Psoas muscle (tissue), 8 donors: ENCODE measurements around the gene GAPVD1. TPM values are rescaled to one million over a fixed set of nuclear protein-coding genes. Genes with fewer than 3 reads are reported as not detected.

Experiments
- ATAC-seq, 4 donors: fragments of 200-7000 bp; cut with Tn5 transposase; one replicate each; pipeline ENCODE4 v1.9.1; 2020; ENCODE audit warnings: moderate library complexity in 3 of 4, mild to moderate bottlenecking in 2 of 4
- DNase-seq, 2 donors: peaks; one replicate each; pipeline ENCODE4 v3.0.0-alpha.2; 2020
- H3K27ac ChIP-seq: fragments of 200-600 bp; one replicate; pipeline ENCODE4 v1.8.0; 2022
- H3K27me3 ChIP-seq, 3 donors: fragments of 200-600 bp in 1 of 3; one replicate each; pipeline versions ENCODE4 v1.6.1 to v1.8.0; 2013 to 2022; ENCODE audit warnings: low read length in 2 of 3, mild to moderate bottlenecking in 2 of 3, moderate library complexity in 1 of 3; ENCODE audit not compliant: insufficient read depth in 3 of 3
- H3K36me3 ChIP-seq, 2 donors: fragments of 200-600 bp in 1 of 2; one replicate each; pipeline versions ENCODE4 v1.6.1 to v1.8.0; 2013 to 2022; ENCODE audit warnings: low read depth in 1 of 2, mild to moderate bottlenecking in 1 of 2, moderate library complexity in 1 of 2; ENCODE audit not compliant: insufficient read depth in 1 of 2
- H3K4me1 ChIP-seq: fragments of 200-600 bp; one replicate; pipeline ENCODE4 v1.8.0; 2022
- H3K4me3 ChIP-seq: fragments of 200-600 bp; one replicate; pipeline ENCODE4 v1.8.0; 2022; ENCODE audit warnings: mild to moderate bottlenecking
- H3K9me3 ChIP-seq: fragments of 200-600 bp; one replicate; pipeline ENCODE4 v1.8.0; 2022
- WGBS, 3 donors: extraction: QIAGEN DNeasy Blood & Tissue Kit; methylation state at CpG; one replicate each; pipeline versions ENCODE4 v1.1.6 to v1.1.7; 2013; 5-methylcytosine and 5-hydroxymethylcytosine counted together
- intact Hi-C, 2 donors: fragments of 100-400 bp; cut with DNase I; formaldehyde crosslinking; loops; one replicate each; pipeline versions ENCODE4 v1.11.0 to v1.14.2; 2022
- polyA plus RNA-seq, 3 donors: library from polyadenylated mRNA; stranded (reverse); fragments of 200-250 nt; gene quantifications; one replicate each; pipeline ENCODE4 v1.2.3, GENCODE V29; 2013
- total RNA-seq, 4 donors: library from RNA; stranded (reverse); fragmentation: NEBNext Ultra II Directional in 2 of 4; extraction: Animal tissue kit (Norgen Biotek cat#: 25700) in 2 of 4; gene quantifications; one replicate each; pipeline versions ENCODE4 v1.2.1 to v1.2.4, GENCODE V29; 2021 to 2023
- TF ChIP-seq, protein P1 (sequence below): fragments of 200-600 bp; IDR thresholded peaks from one replicate; pipeline ENCODE4 v1.8.0; 2022; ENCODE audit warnings: antibody characterized with exemption
- donor health status: healthy with polysubstance abuse.
- donor health status: DM: no; HTN: no; CAD: no; lungs with moderate emphysema.
- donor health status: Bipolar disorder and iron deficiency.
- donor health status: healthy.
- donor health status: DM: yes; HTN: yes; CAD: no.
- donor health status: DM: no; HTN: no; CAD: no.
- donor health status: DM: no; HTN: no; CAD: no.
- donor health status: DM: yes; HTN: yes; CAD: no.

GAPVD1 gene
- total and polyA plus RNA-seq, 7 donors, result 9.7 to 49.3 (median 33.0) TPM

- Histone ChIP-seq H3K36me3 (peaks cover 2 to 32% of the 10 kb centered on the region in 2 donors), H3K27ac (peak overlapping the region; percentile 99), H3K27me3 (no peaks in the 10 kb centered on the region), H3K4me3 (peak overlapping the region; percentile 95), H3K9me3 (no peaks in the 10 kb centered on the region), H3K4me1 (peaks cover 36% of the 10 kb centered on the region)
- DNase-seq, result peak; percentile 40 to 65
- peak in 3 of 4 donors; percentile 11 to 39 (median 11) for ATAC-seq
- TF ChIP-seq, protein P1, sequence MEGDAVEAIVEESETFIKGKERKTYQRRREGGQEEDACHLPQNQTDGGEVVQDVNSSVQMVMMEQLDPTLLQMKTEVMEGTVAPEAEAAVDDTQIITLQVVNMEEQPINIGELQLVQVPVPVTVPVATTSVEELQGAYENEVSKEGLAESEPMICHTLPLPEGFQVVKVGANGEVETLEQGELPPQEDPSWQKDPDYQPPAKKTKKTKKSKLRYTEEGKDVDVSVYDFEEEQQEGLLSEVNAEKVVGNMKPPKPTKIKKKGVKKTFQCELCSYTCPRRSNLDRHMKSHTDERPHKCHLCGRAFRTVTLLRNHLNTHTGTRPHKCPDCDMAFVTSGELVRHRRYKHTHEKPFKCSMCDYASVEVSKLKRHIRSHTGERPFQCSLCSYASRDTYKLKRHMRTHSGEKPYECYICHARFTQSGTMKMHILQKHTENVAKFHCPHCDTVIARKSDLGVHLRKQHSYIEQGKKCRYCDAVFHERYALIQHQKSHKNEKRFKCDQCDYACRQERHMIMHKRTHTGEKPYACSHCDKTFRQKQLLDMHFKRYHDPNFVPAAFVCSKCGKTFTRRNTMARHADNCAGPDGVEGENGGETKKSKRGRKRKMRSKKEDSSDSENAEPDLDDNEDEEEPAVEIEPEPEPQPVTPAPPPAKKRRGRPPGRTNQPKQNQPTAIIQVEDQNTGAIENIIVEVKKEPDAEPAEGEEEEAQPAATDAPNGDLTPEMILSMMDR, result no peak
- intact Hi-C loops, result loop anchor here in 1 of 2 donors (2.0 to 5.0 kb wide), 3 partner anchors 17 to 305 kb away; partner anchors contain the start of gene RABEPK
- 23 to 26% (median 25%) methylated on average over 27 of the region's 27 CpGs for WGBS, 3 donors
Observed at GRCh38 chr9:125241863-125242739, 19.5 kb upstream of the GAPVD1 start.

GRCh38 chr9:125243792-125244260, 17.8 kb upstream of the GAPVD1 start:
- H3K4me1 ChIP-seq, result peaks cover 19% of the 10 kb centered on the region
- DNase-seq (no peak), ATAC-seq (no peak)
- no peaks in the 10 kb centered on the region for H3K9me3 ChIP-seq
- TF ChIP-seq, protein P1, result no peak
- H3K4me3 ChIP-seq, result no peak overlapping the region
- H3K27me3 ChIP-seq, result no peaks in the 10 kb centered on the region
- peaks cover 0 to 14% of the 10 kb centered on the region in 2 donors for H3K36me3 ChIP-seq
- WGBS, 3 donors, result 92 to 95% (median 93%) methylated on average over 15 of the region's 15 CpGs
- no peak overlapping the region for H3K27ac ChIP-seq
- intact Hi-C loops, result loop anchor here in 1 of 2 donors (2.0 to 5.0 kb wide), 3 partner anchors 15 to 307 kb away; partner anchors contain the start of gene RABEPK

DNA sequence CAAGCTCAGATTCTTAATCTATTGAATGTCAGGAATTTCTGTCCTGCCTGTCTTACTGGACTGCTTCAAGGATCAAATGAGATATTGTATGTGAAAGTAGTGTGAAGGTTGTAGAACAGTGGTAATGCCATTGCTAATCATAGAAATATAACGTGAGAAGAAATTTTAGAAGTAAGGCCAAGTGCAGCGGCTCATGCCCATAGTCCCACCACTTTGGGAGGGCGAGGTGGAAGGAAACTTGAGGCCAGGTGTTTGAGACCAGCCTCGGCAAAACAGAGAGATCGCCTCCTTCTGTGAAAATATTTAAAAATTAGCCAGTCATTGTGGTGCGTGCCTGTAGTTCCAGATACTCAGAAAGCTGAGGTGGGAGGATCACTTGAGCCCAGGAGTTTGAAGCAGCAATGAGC, 15.4 kb upstream of the GAPVD1 start:
- WGBS, 3 donors, result 74 to 78% (median 75%) methylated on average over 6 of the region's 6 CpGs
- H3K36me3 ChIP-seq, result no peaks in the 10 kb centered on the region
- peaks cover 4% of the 10 kb centered on the region for H3K4me1 ChIP-seq
- H3K27ac ChIP-seq, result no peak overlapping the region
- no peak overlapping the region for H3K4me3 ChIP-seq
- H3K27me3 ChIP-seq, result no peaks in the 10 kb centered on the region
- no peak for DNase-seq
- TF ChIP-seq, protein P1, result no peak
- intact Hi-C loops, result no loop called here
- H3K9me3 ChIP-seq, result no peaks in the 10 kb centered on the region
- ATAC-seq, result no peak

- Histone ChIP-seq H3K27me3 (no peaks in the 10 kb centered on the region), H3K27ac (no peak overlapping the region), H3K4me3 (no peak overlapping the region), H3K36me3 (no peaks in the 10 kb centered on the region), H3K9me3 (no peaks in the 10 kb centered on the region), H3K4me1 (no peaks in the 10 kb centered on the region)
- TF ChIP-seq, protein P1, result no peak
- no peak for DNase-seq
- ATAC-seq, result no peak
- intact Hi-C loops, result no loop called here
Observed at GRCh38 chr9:125254231-125254630, 7.4 kb upstream of the GAPVD1 start.
